ENCODE data around the gene GPR137B. TPM values are rescaled to one million over a fixed set of nuclear protein-coding genes. Genes with fewer than 3 reads are reported as not detected.

Gene GPR137B
- total and polyA plus RNA-seq, 2 experiments from 2014 or later = 4.5 to 11.1 TPM

- TF ChIP-seq JUNB (IDR thresholded peaks at IDR 0.05; ENCODE audit: unreplicated experiment) (no peak), CTCF (conservative IDR thresholded peaks at IDR 0.05; ENCODE audit: low read depth in 2 of 2) (no peak), NANOG (IDR thresholded peaks at IDR 0.05; ENCODE audit: borderline replicate concordance) (no peak), STAT1 (IDR thresholded peaks at IDR 0.05; ENCODE audit: unreplicated experiment) (no peak), REST (IDR thresholded peaks at IDR 0.05; ENCODE audit: unreplicated experiment) (no peak), ZNF114 (CRISPR knock-in tag; IDR thresholded peaks at IDR 0.05) (no peak), POLR2AphosphoS5 (IDR thresholded peaks at IDR 0.05; ENCODE audit: low read depth) (no peak), ETS1 (IDR thresholded peaks at IDR 0.05) (no peak), EZH2phosphoT487 (IDR thresholded peaks at IDR 0.05; ENCODE audit: unreplicated experiment) (no peak), ZNF331 (CRISPR knock-in tag; IDR thresholded peaks at IDR 0.05; ENCODE audit: low read depth) (no peak), ZNF462 (CRISPR knock-in tag; IDR thresholded peaks at IDR 0.05) (no peak), CREB1 (CRISPR knock-in tag; IDR thresholded peaks at IDR 0.05; ENCODE audit: low read depth) (no peak), EZH2 (IDR thresholded peaks at IDR 0.05; ENCODE audit: low read depth, unreplicated experiment) (no peak)
- Mint-ChIP-seq H3K4me1 (peaks cover 28% of the 10 kb centered on the region), H3K27ac (no peak overlapping the region), H3K4me3 (peak overlapping the region; percentile 94), H3K9me3 (0 out of 3 replicates have a peak, but pooled peaks cover 3% of the 10 kb centered on the region), H3K36me3 (ENCODE audit: low read depth) (peaks cover 8% of the 10 kb centered on the region; the same call in 2 of the 3 replicates), H3K27me3 (ENCODE audit: insufficient read depth, low read depth, poor library complexity) (peaks cover 36% of the 10 kb centered on the region)
- H3K4me3 ChIP-seq = peak overlapping the region; percentile 97
- no peak overlapping the region for H3K27ac ChIP-seq (ENCODE audit: low read depth)
- peaks cover 45% of the 10 kb centered on the region for H3K27me3 ChIP-seq (ENCODE audit: insufficient read depth)
- peaks cover 12% of the 10 kb centered on the region for H4K20me1 ChIP-seq (replicated peaks; ENCODE audit: insufficient read depth)
- peaks cover 33% of the 10 kb centered on the region for H3K79me2 ChIP-seq (replicated peaks; ENCODE audit: insufficient read depth)
- no peak for ATAC-seq
- no peaks in the 10 kb centered on the region for H3K36me3 ChIP-seq (ENCODE audit: insufficient read depth)
- no peak overlapping the region for H2AFZ ChIP-seq
- peaks cover 19% of the 10 kb centered on the region for H3K4me1 ChIP-seq (ENCODE audit: insufficient read depth)
- H3K9me2 ChIP-seq (ENCODE audit: insufficient read depth) = no peaks in the 10 kb centered on the region
- peak overlapping the region; percentile 98 for H3K4me2 ChIP-seq
- DNase-seq (ENCODE audit: low spot score) = no peak
- 0 out of 2 replicates have a peak, but pooled peaks cover 3% of the 10 kb centered on the region for H3F3A ChIP-seq (replicated peaks; ENCODE audit: low read depth)
Measured at GRCh38 chr1:236144446-236145150, 2.3 kb downstream of the GPR137B start.
